ENCODE measurements around the gene HNRNPD. TPM values are rescaled to one million over a fixed set of nuclear protein-coding genes. Genes with fewer than 3 reads are reported as not detected.

Gene HNRNPD
- total and polyA plus RNA-seq, 2 of the 13 experiments (the other 11 are each of a cell fraction or from before 2014, with no cell fraction given) = 64.0 to 69.7 TPM

Small RNA genes within 50 kb of the gene (small RNA-seq; reads per million reads assigned to genes)
- 0 reads per million in 3 experiments for gene RF00150 (ENCODE audit: insufficient read depth in 2 of 3, insufficient read length in 3 of 3, low read depth in 2 of 3, low replicate concordance in 1 of 3)

Other genes with a start within 250 kb of the HNRNPD start
- gene HNRNPDL, start 56.5 kb upstream of the HNRNPD start, total RNA-seq (2016; rRNA removed; fragmentation: Illumina TruSeq; extraction: Trizol) = 414 and 452 TPM in 2 replicates
- 139 and 167 TPM in 2 replicates for gene HNRNPDL, start 56.5 kb upstream of the HNRNPD start, polyA plus RNA-seq (2011; rRNA removed)
- 64.3 and 80.0 TPM in 2 replicates for gene ENOPH1, start 56.6 kb upstream of the HNRNPD start, total RNA-seq (2016; rRNA removed; fragmentation: Illumina TruSeq; extraction: Trizol)
- 14.2 and 15.5 TPM in 2 replicates for gene ENOPH1, start 56.6 kb upstream of the HNRNPD start, polyA plus RNA-seq (2011; rRNA removed)
- gene TMEM150C, start 188.0 kb upstream of the HNRNPD start, total RNA-seq (2016; rRNA removed; fragmentation: Illumina TruSeq; extraction: Trizol) = 0.11 and 0.42 TPM in 2 replicates
- 0.24 and 0.33 TPM in 2 replicates for gene TMEM150C, start 188.0 kb upstream of the HNRNPD start, polyA plus RNA-seq (2011; rRNA removed)

Data from HepG2 (cell line).